ENCODE data around the gene LTF. TPM values are rescaled to one million over a fixed set of nuclear protein-coding genes. Genes with fewer than 3 reads are reported as not detected.

The LTF gene
- total and polyA plus RNA-seq, 2 of the 13 experiments (the other 11 are each of a cell fraction or from before 2014, with no cell fraction given): not detected

GRCh38 chr3:46395210-46395661 is 69.5 kb downstream of the LTF start:
- WGBS (ENCODE audit: low lambda C conversion rate): 28% methylated on average over 6 of the region's 6 CpGs
- H3K9ac ChIP-seq (ENCODE audit: insufficient read depth, low read depth, low read length): no peak overlapping the region
- no peaks in the 10 kb centered on the region for H4K20me1 ChIP-seq (ENCODE audit: insufficient read depth, low read length)
- H3K4me3 ChIP-seq (replicated peaks in 1 of 3; ENCODE audit: insufficient read depth in 1 of 3, low read depth in 2 of 3, low read length in 3 of 3): no peak overlapping the region
- ATAC-seq (peak; percentile 65), DNase-seq (ENCODE audit: low spot score) (no peak), FAIRE-seq (no peak)
- H3K79me2 ChIP-seq (ENCODE audit: insufficient read depth, low read length): no peaks in the 10 kb centered on the region
- in situ Hi-C loops (cut with HindIII; ENCODE audit: extremely low pct_ligation_motif_present, low pct_unique_long_range_greater_than_20kb): no loop called here
- H3K27ac ChIP-seq (ENCODE audit: extremely low read length, insufficient read depth, low read length): no peak overlapping the region
- ChIA-PET CTCF (ENCODE audit: low intra/inter-chr PET ratio, low total read pairs) (no interaction called here), POLR2A (no interaction called here)
- H3K4me1 ChIP-seq (ENCODE audit: insufficient read depth, low read length): no peaks in the 10 kb centered on the region
- TF ChIP-seq CEBPB (IDR thresholded peaks at IDR 0.05; ENCODE audit: borderline replicate concordance, low read depth, low read length): peak; percentile 54; the same call in 1 of the 2 replicates
- no peak for TF ChIP-seq PAF1 (CRISPR knock-in tag; IDR thresholded peaks at IDR 0.05)
- no TSS peak for BruUV-seq (replicated peaks)
- H2AFZ ChIP-seq (ENCODE audit: low read length): no peak overlapping the region
- peaks cover 0 to 9% of the 10 kb centered on the region in 2 experiments; a peak in 1 of 5 replicates for H3K27me3 ChIP-seq (ENCODE audit: control insufficient read depth in 1 of 2, insufficient read depth in 2 of 2, low read length in 2 of 2)
- no peaks in the 10 kb centered on the region for H3K36me3 ChIP-seq (replicated peaks in 1 of 2; ENCODE audit: control insufficient read depth in 1 of 2, insufficient read depth in 2 of 2, low read length in 2 of 2)
- H3K9me3 ChIP-seq (ENCODE audit: low read length): no peaks in the 10 kb centered on the region
- intact Hi-C loops (cut with micrococcal nuclease; ENCODE audit: unreplicated experiment): no loop called here
- H3K4me2 ChIP-seq (ENCODE audit: low read depth, low read length): no peak overlapping the region

GRCh38 chr3:46393554-46394434 is 70.9 kb downstream of the LTF start:
- ATAC-seq (no peak; the same call in 2 of the 3 replicates), DNase-seq (ENCODE audit: low spot score) (no peak), FAIRE-seq (no peak)
- no TSS peak for BruUV-seq (replicated peaks)
- Histone ChIP-seq H4K20me1 (ENCODE audit: insufficient read depth, low read length) (no peaks in the 10 kb centered on the region), H3K9me3 (ENCODE audit: low read length) (no peaks in the 10 kb centered on the region), H3K79me2 (ENCODE audit: insufficient read depth, low read length) (no peaks in the 10 kb centered on the region), H3K36me3 (replicated peaks in 1 of 2; ENCODE audit: control insufficient read depth in 1 of 2, insufficient read depth in 2 of 2, low read length in 2 of 2) (no peaks in the 10 kb centered on the region), H3K9ac (ENCODE audit: insufficient read depth, low read depth, low read length) (no peak overlapping the region), H3K4me3 (replicated peaks in 1 of 3; ENCODE audit: insufficient read depth in 1 of 3, low read depth in 2 of 3, low read length in 3 of 3) (no peak overlapping the region), H3K4me2 (ENCODE audit: low read depth, low read length) (no peak overlapping the region), H3K27me3 (ENCODE audit: control insufficient read depth in 1 of 2, insufficient read depth in 2 of 2, low read length in 2 of 2) (peaks cover 0 to 17% of the 10 kb centered on the region in 2 experiments; a peak in 1 of 5 replicates), H2AFZ (ENCODE audit: low read length) (no peak overlapping the region), H3K4me1 (ENCODE audit: insufficient read depth, low read length) (no peaks in the 10 kb centered on the region), H3K27ac (ENCODE audit: extremely low read length, insufficient read depth, low read length) (no peak overlapping the region)
- intact Hi-C loops (cut with micrococcal nuclease; ENCODE audit: unreplicated experiment): no loop called here
- POLR2A ChIA-PET: no interaction called here
- CTCF ChIA-PET (ENCODE audit: low intra/inter-chr PET ratio, low total read pairs): no interaction called here
- in situ Hi-C loops (cut with HindIII; ENCODE audit: extremely low pct_ligation_motif_present, low pct_unique_long_range_greater_than_20kb): no loop called here
- no peak for TF ChIP-seq ZNF264 (CRISPR knock-in tag; IDR thresholded peaks at IDR 0.05)
- TF ChIP-seq CEBPG (CRISPR knock-in tag; IDR thresholded peaks at IDR 0.05): peak; percentile 38
- no peak for TF ChIP-seq SNRNP70 (IDR thresholded peaks at IDR 0.05; ENCODE audit: low read depth, low read length)
- no peak for TF ChIP-seq ZNF263 (CRISPR knock-in tag; IDR thresholded peaks at IDR 0.05)
- TF ChIP-seq ZNF510 (CRISPR knock-in tag; IDR thresholded peaks at IDR 0.05; ENCODE audit: low read depth): no peak
- no peak for TF ChIP-seq NR1H2 (CRISPR knock-in tag; IDR thresholded peaks at IDR 0.05; ENCODE audit: borderline replicate concordance, low read depth)
- peak; percentile 47; the same call in 1 of the 2 replicates for TF ChIP-seq CEBPB (IDR thresholded peaks at IDR 0.05; ENCODE audit: borderline replicate concordance, low read depth, low read length)
- TF ChIP-seq ZNF33B (CRISPR knock-in tag; IDR thresholded peaks at IDR 0.05): no peak
- no peak for TF ChIP-seq ZNF317 (CRISPR knock-in tag; IDR thresholded peaks at IDR 0.05)
- no peak for TF ChIP-seq ZNF329 (CRISPR knock-in tag; IDR thresholded peaks at IDR 0.05; ENCODE audit: low read depth)
- TF ChIP-seq NR2F6 (IDR thresholded peaks at IDR 0.05): peak; percentile 26; the same call in 1 of the 2 replicates
- no peak for TF ChIP-seq NR2F6 (CRISPR knock-in tag; IDR thresholded peaks at IDR 0.05)
- TF ChIP-seq CSRNP2 (CRISPR knock-in tag; conservative IDR thresholded peaks at IDR 0.05; ENCODE audit: low read depth): no peak
- 47% methylated on average over 6 of the region's 8 CpGs for WGBS (ENCODE audit: low lambda C conversion rate)

Data from HepG2 (cell line).